ENCODE results near the gene PANX2. TPM values are rescaled to one million over a fixed set of nuclear protein-coding genes. Genes with fewer than 3 reads are reported as not detected.

PANX2 gene
- total RNA-seq, 1 donor from 2014 or later: 3.0 TPM

DNA sequence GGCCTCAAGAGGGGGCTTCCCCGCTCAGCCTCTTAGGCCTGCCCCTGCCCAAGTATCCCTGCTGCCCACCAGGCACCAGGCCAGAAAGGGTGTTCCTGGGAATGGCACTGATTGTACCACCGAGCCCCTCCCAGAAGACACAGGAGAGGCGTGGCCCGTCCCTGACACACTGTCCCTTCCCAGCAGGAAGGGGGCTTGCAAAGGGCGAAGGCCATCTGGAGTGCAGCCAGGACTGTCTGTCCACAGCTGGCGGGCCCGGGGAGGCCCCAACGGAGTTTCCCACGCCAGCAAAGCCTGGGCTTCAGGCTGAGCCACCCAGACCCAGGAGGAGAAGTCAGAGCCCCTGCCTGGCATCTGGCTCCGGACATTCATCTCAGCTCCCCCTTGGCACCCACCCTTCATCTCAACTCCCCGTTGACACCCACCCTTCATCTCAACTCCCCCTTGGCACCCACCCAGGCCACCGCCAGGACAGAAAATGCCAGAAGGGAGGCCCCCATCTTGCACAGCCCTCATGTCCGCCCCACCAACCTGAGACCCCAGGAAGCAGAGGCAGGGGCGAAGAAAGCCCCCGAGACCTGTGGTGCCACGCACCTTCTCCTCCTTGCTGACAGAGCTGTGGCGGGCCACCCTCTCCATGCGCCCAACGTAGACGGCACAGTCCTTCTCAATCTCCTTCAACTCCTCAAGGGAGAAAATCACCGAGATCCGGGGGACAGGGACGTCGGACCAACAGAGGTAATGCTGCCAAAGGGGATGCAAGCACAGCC, 54.9 kb downstream of the PANX2 start:
- H3K27ac Mint-ChIP-seq: no peak overlapping the region
- no peaks in the 10 kb centered on the region for H3K36me3 Mint-ChIP-seq
- no peak for DNase-seq (ENCODE audit: extremely low spot score, unreplicated experiment)
- TF ChIP-seq, protein P1, sequence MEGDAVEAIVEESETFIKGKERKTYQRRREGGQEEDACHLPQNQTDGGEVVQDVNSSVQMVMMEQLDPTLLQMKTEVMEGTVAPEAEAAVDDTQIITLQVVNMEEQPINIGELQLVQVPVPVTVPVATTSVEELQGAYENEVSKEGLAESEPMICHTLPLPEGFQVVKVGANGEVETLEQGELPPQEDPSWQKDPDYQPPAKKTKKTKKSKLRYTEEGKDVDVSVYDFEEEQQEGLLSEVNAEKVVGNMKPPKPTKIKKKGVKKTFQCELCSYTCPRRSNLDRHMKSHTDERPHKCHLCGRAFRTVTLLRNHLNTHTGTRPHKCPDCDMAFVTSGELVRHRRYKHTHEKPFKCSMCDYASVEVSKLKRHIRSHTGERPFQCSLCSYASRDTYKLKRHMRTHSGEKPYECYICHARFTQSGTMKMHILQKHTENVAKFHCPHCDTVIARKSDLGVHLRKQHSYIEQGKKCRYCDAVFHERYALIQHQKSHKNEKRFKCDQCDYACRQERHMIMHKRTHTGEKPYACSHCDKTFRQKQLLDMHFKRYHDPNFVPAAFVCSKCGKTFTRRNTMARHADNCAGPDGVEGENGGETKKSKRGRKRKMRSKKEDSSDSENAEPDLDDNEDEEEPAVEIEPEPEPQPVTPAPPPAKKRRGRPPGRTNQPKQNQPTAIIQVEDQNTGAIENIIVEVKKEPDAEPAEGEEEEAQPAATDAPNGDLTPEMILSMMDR (conservative IDR thresholded peaks at IDR 0.05): no peak
- no peaks in the 10 kb centered on the region for H3K4me1 Mint-ChIP-seq (ENCODE audit: unreplicated experiment)
- H3K4me3 Mint-ChIP-seq: no peak overlapping the region
- no peaks in the 10 kb centered on the region for H3K27me3 Mint-ChIP-seq
- H3K9me3 Mint-ChIP-seq: no peaks in the 10 kb centered on the region

DNA sequence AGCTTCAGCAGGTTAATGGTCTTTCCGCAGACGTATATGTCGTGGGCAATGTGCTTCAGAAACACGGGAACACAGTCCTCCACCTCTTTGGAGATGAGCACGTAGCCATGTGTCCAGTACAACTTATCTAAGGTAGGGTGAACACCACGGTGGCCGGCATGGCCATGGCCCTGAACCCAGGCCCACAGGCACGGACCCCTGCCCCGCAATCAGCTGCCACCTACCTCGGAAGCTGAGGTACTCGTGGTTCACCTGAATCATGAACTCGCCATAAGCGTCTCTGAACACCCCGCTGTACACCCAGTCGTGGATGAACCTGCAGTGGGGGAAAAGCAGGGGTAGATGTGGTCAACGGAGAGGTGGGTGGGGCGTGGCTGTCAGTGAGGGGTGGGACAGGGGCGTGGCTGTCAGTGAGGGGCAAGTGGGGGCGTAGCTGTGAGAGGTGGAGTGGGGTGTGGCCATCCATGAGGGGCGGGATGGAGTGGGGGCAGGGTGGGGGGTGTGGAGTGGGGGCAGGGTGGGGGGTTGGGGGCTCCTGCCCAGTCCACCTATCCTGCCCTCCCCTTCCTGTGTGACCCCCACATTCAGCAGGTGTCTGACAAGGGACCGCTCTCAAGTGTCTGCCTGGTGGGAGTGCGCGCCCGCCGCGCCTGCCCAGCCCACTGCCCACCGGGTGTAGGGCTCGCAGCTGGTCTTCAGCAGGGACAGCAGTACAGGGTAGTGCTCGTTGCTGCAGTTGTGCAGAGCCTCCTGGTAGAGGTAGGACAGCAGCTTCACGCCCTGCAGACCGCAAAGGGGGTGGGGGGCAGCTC, 55.7 kb downstream of the PANX2 start:
- no peak overlapping the region for H3K27ac Mint-ChIP-seq

DNA sequence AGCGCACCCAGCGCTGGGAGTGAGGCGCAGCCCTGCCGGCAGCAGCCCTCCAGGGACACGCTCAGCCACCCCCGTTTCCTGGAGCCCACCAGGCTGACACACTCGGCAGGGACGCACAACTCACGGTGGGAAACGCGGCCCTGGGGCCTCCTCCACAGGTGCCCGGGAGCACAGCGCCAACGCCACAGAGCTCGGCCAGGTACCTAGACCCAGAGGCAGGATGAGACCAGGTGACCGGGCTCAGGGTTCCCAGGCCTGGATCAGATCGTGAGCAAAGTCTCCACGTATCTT, 56.3 kb downstream of the PANX2 start:
- no peaks in the 10 kb centered on the region for H3K36me3 Mint-ChIP-seq
- H3K4me3 Mint-ChIP-seq: no peak overlapping the region
- no peak for DNase-seq (ENCODE audit: extremely low spot score, unreplicated experiment)
- TF ChIP-seq, protein P1 (conservative IDR thresholded peaks at IDR 0.05): no peak
- H3K9me3 Mint-ChIP-seq: no peaks in the 10 kb centered on the region
- H3K27ac Mint-ChIP-seq: no peak overlapping the region
- no peaks in the 10 kb centered on the region for H3K27me3 Mint-ChIP-seq
- no peaks in the 10 kb centered on the region for H3K4me1 Mint-ChIP-seq (ENCODE audit: unreplicated experiment)

More for the DNA sequence above, 55.7 kb downstream of the PANX2 start:
- TF ChIP-seq, protein P1 (conservative IDR thresholded peaks at IDR 0.05): no peak
- no peaks in the 10 kb centered on the region for H3K4me1 Mint-ChIP-seq (ENCODE audit: unreplicated experiment)
- no peaks in the 10 kb centered on the region for H3K36me3 Mint-ChIP-seq
- no peaks in the 10 kb centered on the region for H3K27me3 Mint-ChIP-seq
- H3K4me3 Mint-ChIP-seq: no peak overlapping the region
- H3K9me3 Mint-ChIP-seq: no peaks in the 10 kb centered on the region
- no peak for DNase-seq (ENCODE audit: extremely low spot score, unreplicated experiment)

DNA sequence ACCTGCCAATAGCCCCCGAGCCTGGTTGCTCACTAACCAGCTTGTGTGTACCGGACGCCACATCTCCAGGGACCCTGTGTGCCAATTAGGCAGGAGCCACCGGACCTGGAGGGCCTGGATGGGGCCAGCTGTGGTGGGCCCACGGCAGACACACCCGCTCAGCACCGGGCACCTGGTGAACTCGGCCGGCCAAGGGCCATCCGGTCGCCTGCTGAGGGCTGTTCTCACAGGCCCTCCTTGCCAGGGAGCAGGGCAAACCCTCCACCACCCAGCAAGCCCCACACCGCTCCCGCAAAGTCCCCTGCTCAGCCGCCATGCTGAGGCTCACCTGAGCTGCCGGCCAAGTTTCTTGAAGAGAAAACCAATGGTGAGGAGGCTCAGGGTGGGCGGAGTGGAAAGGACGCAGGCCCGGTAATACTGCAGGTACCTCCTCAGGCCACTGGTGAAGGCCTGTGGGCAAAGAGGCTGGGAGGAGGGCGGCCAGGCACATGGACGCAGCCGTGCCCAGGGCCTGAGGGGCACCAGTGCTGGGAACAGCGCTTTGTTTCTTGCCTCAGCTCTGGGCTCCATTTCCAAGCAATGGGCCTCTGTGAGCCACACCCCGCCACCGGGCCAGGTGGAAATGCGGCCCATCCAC, 57.2 kb downstream of the PANX2 start:
- DNase-seq (ENCODE audit: extremely low spot score, unreplicated experiment): no peak
- no peaks in the 10 kb centered on the region for H3K4me1 Mint-ChIP-seq (ENCODE audit: unreplicated experiment)
- no peak overlapping the region for H3K27ac Mint-ChIP-seq
- H3K4me3 Mint-ChIP-seq: no peak overlapping the region
- H3K27me3 Mint-ChIP-seq: no peaks in the 10 kb centered on the region
- H3K9me3 Mint-ChIP-seq: no peaks in the 10 kb centered on the region
- no peaks in the 10 kb centered on the region for H3K36me3 Mint-ChIP-seq
- TF ChIP-seq, protein P1 (conservative IDR thresholded peaks at IDR 0.05): no peak

DNA sequence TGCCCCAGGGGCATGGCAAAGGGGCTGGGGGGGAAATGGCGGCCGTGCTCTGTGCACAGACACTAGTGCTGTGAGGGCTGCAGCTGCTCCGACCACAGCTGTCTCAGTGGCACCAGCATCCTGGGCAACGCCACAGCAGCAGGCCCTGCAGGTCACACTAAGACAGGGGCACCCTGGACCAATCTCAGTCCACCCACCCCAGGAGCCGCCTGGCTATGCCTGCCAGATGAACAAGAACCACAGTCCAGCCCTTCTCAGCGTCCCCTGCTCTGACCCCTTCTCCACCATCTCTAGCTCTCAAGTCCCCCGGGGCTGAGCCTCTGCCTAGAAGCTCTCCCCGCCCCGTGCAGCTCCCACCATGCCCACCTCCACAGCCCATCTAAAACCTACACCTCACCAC, 57.8 kb downstream of the PANX2 start:
- H3K36me3 Mint-ChIP-seq: no peaks in the 10 kb centered on the region
- no peak for DNase-seq (ENCODE audit: extremely low spot score, unreplicated experiment)
- H3K27me3 Mint-ChIP-seq: no peaks in the 10 kb centered on the region
- TF ChIP-seq, protein P1 (conservative IDR thresholded peaks at IDR 0.05): no peak
- no peaks in the 10 kb centered on the region for H3K4me1 Mint-ChIP-seq (ENCODE audit: unreplicated experiment)
- peak overlapping the region; percentile 59 for H3K27ac Mint-ChIP-seq
- H3K4me3 Mint-ChIP-seq: no peak overlapping the region
- no peaks in the 10 kb centered on the region for H3K9me3 Mint-ChIP-seq

Measured in type B pancreatic cell (in vitro differentiated cells).